HepG2 (cell line): ENCODE results near the gene RBP7.

ENCODE experiments used
- ARID5B ChIP-seq: IDR thresholded peaks from 2 replicates; pipeline ENCODE4 v1.4.0; 2020; ENCODE audit warnings: mild to moderate bottlenecking, missing genetic modification reagents
- ATF2 ChIP-seq: sonication (generic); formaldehyde crosslinking; IDR thresholded peaks from 2 replicates; pipeline ENCODE4 v1.4.0; 2020; ENCODE audit warnings: missing genetic modification reagents
- CTCF ChIP-seq: sonication (generic); formaldehyde crosslinking; IDR thresholded peaks from 2 replicates; pipeline ENCODE4 v1.5.0; 2020; ENCODE audit warnings: mild to moderate bottlenecking, missing genetic modification reagents, moderate library complexity
- HDAC2 ChIP-seq: sonication (generic); formaldehyde crosslinking; IDR thresholded peaks from 2 replicates; pipeline ENCODE4 v1.4.0; 2020; ENCODE audit warnings: missing genetic modification reagents
- LCORL ChIP-seq, 2 experiments: fragments of 450-650 bp in 1 of 2; sonication (generic) in 1 of 2; formaldehyde crosslinking in 1 of 2; IDR thresholded peaks; 2 replicates each; pipeline versions ENCODE4 v1.5.0 to v1.6.1; 2017 to 2020; ENCODE audit warnings: antibody characterized with exemption in 1 of 2, missing genetic modification reagents in 1 of 2
- MEIS2 ChIP-seq: sonication (generic); formaldehyde crosslinking; IDR thresholded peaks from 2 replicates; pipeline ENCODE4 v1.9.0; 2021; ENCODE audit warnings: mild to moderate bottlenecking, missing genetic modification reagents
- REST ChIP-seq, 2 experiments: IDR thresholded peaks; 2 replicates each; pipeline ENCODE4 v1.6.1; 2011 to 2012; ENCODE audit warnings: low read length in 2 of 2, borderline replicate concordance in 1 of 2, low read depth in 1 of 2, mild to moderate bottlenecking in 1 of 2, moderate library complexity in 1 of 2
- SETDB1 ChIP-seq: sonication (generic); formaldehyde crosslinking; IDR thresholded peaks from 2 replicates; pipeline ENCODE4 v1.5.1; 2020; ENCODE audit warnings: missing genetic modification reagents, mild to moderate bottlenecking, borderline replicate concordance
- ZC3H13 ChIP-seq: sonication (generic); formaldehyde crosslinking; IDR thresholded peaks from 2 replicates; pipeline ENCODE4 v1.8.1; 2023; ENCODE audit warnings: mild to moderate bottlenecking, missing genetic modification reagents, moderate library complexity
- ZFP36 ChIP-seq: fragments of 150-350 bp; IDR thresholded peaks from 2 replicates; pipeline ENCODE4 v1.6.1; 2018; ENCODE audit warnings: borderline replicate concordance, low read length, low read depth; ENCODE audit not compliant: partially characterized antibody
- ZNF253 ChIP-seq: sonication (generic); formaldehyde crosslinking; IDR thresholded peaks from 2 replicates; pipeline ENCODE4 v1.8.0; 2022; ENCODE audit warnings: mild to moderate bottlenecking, missing genetic modification reagents, borderline replicate concordance
- ZNF329 ChIP-seq: sonication (generic); formaldehyde crosslinking; IDR thresholded peaks from 2 replicates; pipeline ENCODE4 v1.9.0; 2021; ENCODE audit warnings: low read depth, mild to moderate bottlenecking, missing genetic modification reagents
- ZNF75D ChIP-seq: sonication (generic); formaldehyde crosslinking; IDR thresholded peaks from 2 replicates; pipeline ENCODE4 v1.8.1; 2023; ENCODE audit warnings: missing genetic modification reagents, mild to moderate bottlenecking, borderline replicate concordance

GRCh38 chr1:10056599-10056987, 59.6 kb downstream of the RBP7 start:
- TF ChIP-seq SETDB1 (no peak), HDAC2 (CRISPR knock-in tag) (no peak), MEIS2 (CRISPR knock-in tag) (no peak), ZNF75D (CRISPR knock-in tag) (no peak), REST (IDR thresholded peaks at IDR 0.05; ENCODE audit: borderline replicate concordance in 1 of 2, low read depth in 1 of 2, low read length in 2 of 2) (no peak), ZNF329 (CRISPR knock-in tag) (no peak), ARID5B (CRISPR knock-in tag) (no peak), CTCF (no peak), ZFP36 (no peak), ZNF253 (CRISPR knock-in tag) (no peak), ZC3H13 (CRISPR knock-in tag) (no peak), LCORL (IDR thresholded peaks at IDR 0.05) (no peak), LCORL (CRISPR knock-in tag; IDR thresholded peaks at IDR 0.05) (no peak), ATF2 (CRISPR knock-in tag) (no peak)
